Measurements from ENCODE around the gene CPNE5. TPM values are rescaled to one million over a fixed set of nuclear protein-coding genes. Genes with fewer than 3 reads are reported as not detected.

CPNE5 gene
- total and polyA plus RNA-seq, 9 of the 15 experiments (the other 6 are each of a cell fraction or from before 2014, with no cell fraction given) = 0.14 to 1.0 (median 0.46) TPM; not detected in 2

- TF ChIP-seq PRDM10 (IDR thresholded peaks at IDR 0.05; ENCODE audit: partially characterized antibody) (peak; percentile 52), E2F8 (IDR thresholded peaks at IDR 0.05; ENCODE audit: low read depth, partially characterized antibody) (no peak), ZNF395 (CRISPR knock-in tag; IDR thresholded peaks at IDR 0.05) (peak; percentile 37; the same call in 1 of the 2 replicates), ARID2 (IDR thresholded peaks at IDR 0.05) (peak; percentile 70; the same call in 1 of the 2 replicates), ZBTB9 (CRISPR knock-in tag; IDR thresholded peaks at IDR 0.05) (0 out of 2 replicates have a peak, but pooled peaks have one; percentile 19), MYC (IDR thresholded peaks at IDR 0.05; ENCODE audit: low read depth, low read length) (0 out of 2 replicates have a peak, but pooled peaks have one; percentile 33), MYC (CRISPR knock-in tag; IDR thresholded peaks at IDR 0.05; ENCODE audit: borderline replicate concordance, low read depth) (no peak; the same call in 1 of the 2 replicates), EGR1 (conservative IDR thresholded peaks at IDR 0.05) (peak; percentile 62), THRA (IDR thresholded peaks at IDR 0.05) (no peak), HINFP (tag; conservative IDR thresholded peaks at IDR 0.05; ENCODE audit: low read depth) (0 out of 2 replicates have a peak, but pooled peaks have one; percentile 54), ZNF717 (CRISPR knock-in tag; IDR thresholded peaks at IDR 0.05) (no peak), ZNF76 (CRISPR knock-in tag; IDR thresholded peaks at IDR 0.05; ENCODE audit: borderline replicate concordance) (peak; percentile 30; the same call in 1 of the 2 replicates), PTTG1 (tag; IDR thresholded peaks at IDR 0.05; ENCODE audit: low read depth) (peak; percentile 30; the same call in 1 of the 2 replicates)
These were observed 29.1 kb downstream of the CPNE5 start (continued) for GRCh38 chr6:36809941-36810803.
